Measurements from ENCODE around the gene HELT.

- TF ChIP-seq, protein P1, sequence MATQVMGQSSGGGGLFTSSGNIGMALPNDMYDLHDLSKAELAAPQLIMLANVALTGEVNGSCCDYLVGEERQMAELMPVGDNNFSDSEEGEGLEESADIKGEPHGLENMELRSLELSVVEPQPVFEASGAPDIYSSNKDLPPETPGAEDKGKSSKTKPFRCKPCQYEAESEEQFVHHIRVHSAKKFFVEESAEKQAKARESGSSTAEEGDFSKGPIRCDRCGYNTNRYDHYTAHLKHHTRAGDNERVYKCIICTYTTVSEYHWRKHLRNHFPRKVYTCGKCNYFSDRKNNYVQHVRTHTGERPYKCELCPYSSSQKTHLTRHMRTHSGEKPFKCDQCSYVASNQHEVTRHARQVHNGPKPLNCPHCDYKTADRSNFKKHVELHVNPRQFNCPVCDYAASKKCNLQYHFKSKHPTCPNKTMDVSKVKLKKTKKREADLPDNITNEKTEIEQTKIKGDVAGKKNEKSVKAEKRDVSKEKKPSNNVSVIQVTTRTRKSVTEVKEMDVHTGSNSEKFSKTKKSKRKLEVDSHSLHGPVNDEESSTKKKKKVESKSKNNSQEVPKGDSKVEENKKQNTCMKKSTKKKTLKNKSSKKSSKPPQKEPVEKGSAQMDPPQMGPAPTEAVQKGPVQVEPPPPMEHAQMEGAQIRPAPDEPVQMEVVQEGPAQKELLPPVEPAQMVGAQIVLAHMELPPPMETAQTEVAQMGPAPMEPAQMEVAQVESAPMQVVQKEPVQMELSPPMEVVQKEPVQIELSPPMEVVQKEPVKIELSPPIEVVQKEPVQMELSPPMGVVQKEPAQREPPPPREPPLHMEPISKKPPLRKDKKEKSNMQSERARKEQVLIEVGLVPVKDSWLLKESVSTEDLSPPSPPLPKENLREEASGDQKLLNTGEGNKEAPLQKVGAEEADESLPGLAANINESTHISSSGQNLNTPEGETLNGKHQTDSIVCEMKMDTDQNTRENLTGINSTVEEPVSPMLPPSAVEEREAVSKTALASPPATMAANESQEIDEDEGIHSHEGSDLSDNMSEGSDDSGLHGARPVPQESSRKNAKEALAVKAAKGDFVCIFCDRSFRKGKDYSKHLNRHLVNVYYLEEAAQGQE (IDR thresholded peaks at IDR 0.05) = no peak
- TF ChIP-seq YY1 (IDR thresholded peaks at IDR 0.05) (no peak), JUND (IDR thresholded peaks at IDR 0.05) (no peak), TAF1 (conservative IDR thresholded peaks at IDR 0.05) (no peak), ZBTB33 (IDR thresholded peaks at IDR 0.05) (no peak), RXRA (IDR thresholded peaks at IDR 0.05) (no peak), SP1 (IDR thresholded peaks at IDR 0.05) (no peak), HNF4G (IDR thresholded peaks at IDR 0.05) (no peak), GABPA (IDR thresholded peaks at IDR 0.05 in 1 of 2, conservative IDR thresholded peaks at IDR 0.05 in 1 of 2) (no peak), RAD21 (IDR thresholded peaks at IDR 0.05) (no peak)
- TF ChIP-seq, protein P2, sequence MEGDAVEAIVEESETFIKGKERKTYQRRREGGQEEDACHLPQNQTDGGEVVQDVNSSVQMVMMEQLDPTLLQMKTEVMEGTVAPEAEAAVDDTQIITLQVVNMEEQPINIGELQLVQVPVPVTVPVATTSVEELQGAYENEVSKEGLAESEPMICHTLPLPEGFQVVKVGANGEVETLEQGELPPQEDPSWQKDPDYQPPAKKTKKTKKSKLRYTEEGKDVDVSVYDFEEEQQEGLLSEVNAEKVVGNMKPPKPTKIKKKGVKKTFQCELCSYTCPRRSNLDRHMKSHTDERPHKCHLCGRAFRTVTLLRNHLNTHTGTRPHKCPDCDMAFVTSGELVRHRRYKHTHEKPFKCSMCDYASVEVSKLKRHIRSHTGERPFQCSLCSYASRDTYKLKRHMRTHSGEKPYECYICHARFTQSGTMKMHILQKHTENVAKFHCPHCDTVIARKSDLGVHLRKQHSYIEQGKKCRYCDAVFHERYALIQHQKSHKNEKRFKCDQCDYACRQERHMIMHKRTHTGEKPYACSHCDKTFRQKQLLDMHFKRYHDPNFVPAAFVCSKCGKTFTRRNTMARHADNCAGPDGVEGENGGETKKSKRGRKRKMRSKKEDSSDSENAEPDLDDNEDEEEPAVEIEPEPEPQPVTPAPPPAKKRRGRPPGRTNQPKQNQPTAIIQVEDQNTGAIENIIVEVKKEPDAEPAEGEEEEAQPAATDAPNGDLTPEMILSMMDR (IDR thresholded peaks at IDR 0.05; ENCODE audit: low read depth, low read length, missing input control) = no peak
- TF ChIP-seq, protein P3, sequence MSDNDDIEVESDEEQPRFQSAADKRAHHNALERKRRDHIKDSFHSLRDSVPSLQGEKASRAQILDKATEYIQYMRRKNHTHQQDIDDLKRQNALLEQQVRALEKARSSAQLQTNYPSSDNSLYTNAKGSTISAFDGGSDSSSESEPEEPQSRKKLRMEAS (IDR thresholded peaks at IDR 0.05) = no peak
Measured at GRCh38 chr4:184979461-184980124, 38.7 kb upstream of the HELT start.
